ENCODE data around the gene ZMYND11. TPM values are rescaled to one million over a fixed set of nuclear protein-coding genes. Genes with fewer than 3 reads are reported as not detected.

Gene ZMYND11
- total RNA-seq, 1 experiment from 2014 or later = 37.5 TPM

DNA sequence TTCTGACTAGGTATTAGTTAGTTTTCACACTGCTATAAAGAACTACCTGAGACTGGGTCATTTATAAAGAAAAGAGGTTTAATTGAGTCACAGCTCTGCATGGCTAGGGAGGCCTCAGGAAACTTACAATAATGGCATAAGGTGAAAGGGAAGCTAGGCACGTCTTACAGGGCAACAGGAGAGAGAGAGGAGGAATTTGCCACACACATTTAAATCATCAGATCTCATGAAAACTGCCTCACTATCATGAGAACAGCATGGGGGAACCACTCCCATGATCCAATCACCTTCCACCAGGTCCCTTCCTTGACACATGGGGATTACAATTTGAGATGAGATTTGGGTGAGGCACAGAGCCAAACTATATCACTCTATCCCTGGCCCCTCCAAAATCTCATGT lies 40.6 kb upstream of the ZMYND11 start:
- ATAC-seq (no peak), DNase-seq (ENCODE audit: low read depth, low spot score) (no peak)
- Histone ChIP-seq H3K27ac (ENCODE audit: low read length) (no peak overlapping the region), H3K4me3 (ENCODE audit: low read depth in 2 of 2, low read length in 2 of 2) (no peak overlapping the region), H3K9me3 (ENCODE audit: control insufficient read depth, insufficient read depth, low read depth, low read length) (no peaks in the 10 kb centered on the region), H3K4me1 (ENCODE audit: control insufficient read depth, insufficient read depth, low read length) (no peaks in the 10 kb centered on the region), H3K36me3 (ENCODE audit: control insufficient read depth, insufficient read depth, low read length) (no peaks in the 10 kb centered on the region), H3K27me3 (ENCODE audit: control insufficient read depth, insufficient read depth, low read length) (no peaks in the 10 kb centered on the region)
- in situ Hi-C loops (cut with HindIII; ENCODE audit: low pct_unique_long_range_greater_than_20kb, low sequenced_read_pairs) = no loop called here
- CTCF ChIA-PET = no interaction called here
- intact Hi-C loops (cut with micrococcal nuclease; ENCODE audit: unreplicated experiment) = no loop called here
- POLR2A ChIA-PET = no interaction called here
- no TSS peak for BruUV-seq (replicated peaks)
- no peak for TF ChIP-seq TCF7L2 (IDR thresholded peaks at IDR 0.05; ENCODE audit: low read depth, low read length)
- no peak for TF ChIP-seq POLR2AphosphoS5 (IDR thresholded peaks at IDR 0.05; ENCODE audit: low read depth, low read length)
- no peak for TF ChIP-seq CTCF (IDR thresholded peaks at IDR 0.05)
- no peak for TF ChIP-seq SIN3A (IDR thresholded peaks at IDR 0.05; ENCODE audit: borderline replicate concordance, insufficient read depth, low read depth, low read length)
- TF ChIP-seq REST (IDR thresholded peaks at IDR 0.05; ENCODE audit: insufficient read depth in 1 of 2, low read depth in 2 of 2, low read length in 1 of 2) = no peak

DNA sequence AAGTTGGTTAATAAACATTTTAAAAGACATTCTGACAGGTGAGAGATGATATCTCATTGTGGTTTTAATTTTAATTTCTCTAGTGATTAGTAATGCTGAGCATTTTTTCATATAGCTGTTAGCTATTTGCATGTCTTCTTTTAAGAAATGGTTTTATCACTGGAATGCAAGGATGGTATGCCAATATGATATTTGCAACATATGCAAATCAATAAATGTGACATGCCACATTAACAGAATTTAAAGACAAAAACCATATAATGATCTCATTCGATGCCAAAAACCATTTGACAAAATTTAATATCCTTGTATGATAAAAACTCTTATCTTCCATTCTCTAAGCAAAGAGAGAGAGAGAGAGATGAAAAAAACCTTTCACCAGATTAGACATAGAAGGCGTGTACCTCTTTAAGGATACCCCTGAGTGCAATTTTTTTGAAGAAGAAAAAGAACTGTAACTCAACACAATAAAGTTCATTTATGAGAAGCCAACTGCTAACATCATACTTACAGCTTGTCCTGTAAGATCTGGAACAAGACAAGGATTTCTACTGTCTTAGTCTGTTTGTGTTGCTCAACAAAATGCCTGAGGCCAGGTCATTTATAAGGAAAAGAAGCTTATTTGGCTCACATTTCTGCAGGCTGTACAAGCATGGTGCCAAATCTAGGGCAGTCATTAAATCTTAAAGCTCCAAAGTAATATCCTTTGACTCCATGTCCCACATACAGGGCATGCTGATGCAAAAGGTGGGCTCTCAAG lies 39.7 kb upstream of the ZMYND11 start:
- in situ Hi-C loops (cut with HindIII; ENCODE audit: low pct_unique_long_range_greater_than_20kb, low sequenced_read_pairs) = no loop called here
- no peaks in the 10 kb centered on the region for H3K27me3 ChIP-seq (ENCODE audit: control insufficient read depth, insufficient read depth, low read length)
- H3K9me3 ChIP-seq (ENCODE audit: control insufficient read depth, insufficient read depth, low read depth, low read length) = no peaks in the 10 kb centered on the region
- intact Hi-C loops (cut with micrococcal nuclease; ENCODE audit: unreplicated experiment) = no loop called here
- ATAC-seq (no peak), DNase-seq (ENCODE audit: low read depth, low spot score) (no peak)
- H3K27ac ChIP-seq (ENCODE audit: low read length) = no peak overlapping the region
- POLR2A ChIA-PET = no interaction called here
- no peaks in the 10 kb centered on the region for H3K4me1 ChIP-seq (ENCODE audit: control insufficient read depth, insufficient read depth, low read length)
- CTCF ChIA-PET = no interaction called here
- no peak overlapping the region for H3K4me3 ChIP-seq (ENCODE audit: low read depth in 2 of 2, low read length in 2 of 2)
- no TSS peak for BruUV-seq (replicated peaks)
- TF ChIP-seq TCF7L2 (IDR thresholded peaks at IDR 0.05; ENCODE audit: low read depth, low read length) = no peak
- no peak for TF ChIP-seq REST (IDR thresholded peaks at IDR 0.05; ENCODE audit: insufficient read depth in 1 of 2, low read depth in 2 of 2, low read length in 1 of 2)
- no peak for TF ChIP-seq CTCF (IDR thresholded peaks at IDR 0.05)
- no peak for TF ChIP-seq POLR2AphosphoS5 (IDR thresholded peaks at IDR 0.05; ENCODE audit: low read depth, low read length)
- no peak for TF ChIP-seq SIN3A (IDR thresholded peaks at IDR 0.05; ENCODE audit: borderline replicate concordance, insufficient read depth, low read depth, low read length)
- no peaks in the 10 kb centered on the region for H3K36me3 ChIP-seq (ENCODE audit: control insufficient read depth, insufficient read depth, low read length)

Data from Panc1 (cell line).